ENCODE results near the gene COL4A4. TPM values are rescaled to one million over a fixed set of nuclear protein-coding genes. Genes with fewer than 3 reads are reported as not detected.

Gene COL4A4
- 13.6 TPM for total RNA-seq
- long read RNA-seq, partial matches to known transcripts = 3 of 11 reads
- long read RNA-seq, other reads (novel, unspliced or antisense) = 8 of 11 reads

- intact Hi-C loops (cut with DNase I) = no loop called here
- DNase-seq (ENCODE audit: missing footprints) (peak; percentile 84), ATAC-seq (peak; percentile 95)
Observed at GRCh38 chr2:227163998-227164762, at the start of gene COL4A4, which contains the start of gene COL4A3. COL4A4 (minus strand) TSS chr2:227164205; CDS start chr2:227147483, 16,722 bp downstream. COL4A3 (plus strand) TSS chr2:227164624; CDS start chr2:227164727, 103 bp downstream.

- intact Hi-C loops (cut with DNase I) = no loop called here
- DNase-seq (ENCODE audit: missing footprints) (no peak), ATAC-seq (no peak)
Observed at GRCh38 chr2:227207573-227207972, 43.6 kb upstream of the COL4A4 start.

- DNase-seq (ENCODE audit: missing footprints) (no peak), ATAC-seq (no peak)
- intact Hi-C loops (cut with DNase I) = no loop called here
Observed at GRCh38 chr2:227206406-227206805, 42.4 kb upstream of the COL4A4 start.

GRCh38 chr2:227205701-227206100 is 41.7 kb upstream of the COL4A4 start:
- ATAC-seq = no peak
- DNase-seq (ENCODE audit: missing footprints) = no peak
- intact Hi-C loops (cut with DNase I) = no loop called here

GRCh38 chr2:227204452-227204851 is 40.4 kb upstream of the COL4A4 start:
- DNase-seq (ENCODE audit: missing footprints) (no peak), ATAC-seq (no peak)
- intact Hi-C loops (cut with DNase I) = no loop called here

GRCh38 chr2:227201771-227202170 is 37.8 kb upstream of the COL4A4 start:
- DNase-seq (ENCODE audit: missing footprints) (no peak), ATAC-seq (no peak)
- intact Hi-C loops (cut with DNase I) = no loop called here

- ATAC-seq = peak; percentile 34
- DNase-seq (ENCODE audit: missing footprints) = no peak
- intact Hi-C loops (cut with DNase I) = no loop called here
Observed at GRCh38 chr2:227198866-227199265, 34.9 kb upstream of the COL4A4 start.

- intact Hi-C loops (cut with DNase I) = no loop called here
- no peak for ATAC-seq
- no peak for DNase-seq (ENCODE audit: missing footprints)
Observed at GRCh38 chr2:227194219-227194618, 30.2 kb upstream of the COL4A4 start.

GRCh38 chr2:227192491-227192890 is 28.5 kb upstream of the COL4A4 start:
- ATAC-seq (no peak), DNase-seq (ENCODE audit: missing footprints) (no peak)
- intact Hi-C loops (cut with DNase I) = no loop called here

- intact Hi-C loops (cut with DNase I) = no loop called here
- no peak for DNase-seq (ENCODE audit: missing footprints)
- no peak for ATAC-seq
Observed at GRCh38 chr2:227191367-227191766, 27.4 kb upstream of the COL4A4 start.

GRCh38 chr2:227188292-227188691 is 24.3 kb upstream of the COL4A4 start:
- DNase-seq (ENCODE audit: missing footprints) = no peak
- intact Hi-C loops (cut with DNase I) = no loop called here
- peak; percentile 90 for ATAC-seq

- peak; percentile 30 for ATAC-seq
- intact Hi-C loops (cut with DNase I) = no loop called here
- no peak for DNase-seq (ENCODE audit: missing footprints)
Observed at GRCh38 chr2:227186751-227187150, 22.7 kb upstream of the COL4A4 start.

- DNase-seq (ENCODE audit: missing footprints) = no peak
- no peak for ATAC-seq
- intact Hi-C loops (cut with DNase I) = no loop called here
Observed at GRCh38 chr2:227185615-227186232, 21.7 kb upstream of the COL4A4 start.

- DNase-seq (ENCODE audit: missing footprints) (no peak), ATAC-seq (no peak)
- intact Hi-C loops (cut with DNase I) = loop anchor here (5.0 kb wide), 1 partner anchor 43 kb away; no protein-coding TSS in a partner anchor
Observed at GRCh38 chr2:227183657-227184367, 19.8 kb upstream of the COL4A4 start.

GRCh38 chr2:227182765-227183164 is 18.8 kb upstream of the COL4A4 start:
- intact Hi-C loops (cut with DNase I) = loop anchor here (5.0 kb wide), 1 partner anchor 45 kb away; no protein-coding TSS in a partner anchor
- no peak for ATAC-seq
- no peak for DNase-seq (ENCODE audit: missing footprints)

- ATAC-seq = no peak
- intact Hi-C loops (cut with DNase I) = loop anchor here (5.0 kb wide), 1 partner anchor 47 kb away; no protein-coding TSS in a partner anchor
- DNase-seq (ENCODE audit: missing footprints) = no peak
Observed at GRCh38 chr2:227180770-227181169, 16.8 kb upstream of the COL4A4 start.

- ATAC-seq (peak; percentile 95), DNase-seq (ENCODE audit: missing footprints) (no peak)
- intact Hi-C loops (cut with DNase I) = loop anchor here (5.0 kb wide), 1 partner anchor 47 kb away; no protein-coding TSS in a partner anchor
Observed at GRCh38 chr2:227179988-227180685, 16.1 kb upstream of the COL4A4 start.

- DNase-seq (ENCODE audit: missing footprints) (no peak), ATAC-seq (no peak)
- intact Hi-C loops (cut with DNase I) = no loop called here
Observed at GRCh38 chr2:227177592-227178336, 13.8 kb upstream of the COL4A4 start.
